Mesenchymal stem cell (in vitro differentiated cells and primary cell): ENCODE data around the gene BEGAIN.

Experiments used
- DNase-seq: peaks from one replicate; pipeline ENCODE4 v3.0.0-alpha.2; 2013
- H2AFZ ChIP-seq: one replicate; pipeline ENCODE4 v1.6.1; 2013; ENCODE audit warnings: low read depth, mild to moderate bottlenecking, control low read depth, inconsistent platforms, low read length, moderate library complexity
- H2AK5ac ChIP-seq: 2 replicates; pipeline ENCODE4 v1.6.1; 2013; ENCODE audit warnings: low read length, moderate library complexity, mild to moderate bottlenecking, inconsistent platforms; ENCODE audit not compliant: severe bottlenecking
- H2BK120ac ChIP-seq: one replicate; pipeline ENCODE4 v1.6.1; 2013; ENCODE audit warnings: low read depth, mild to moderate bottlenecking, inconsistent platforms, low read length, moderate library complexity
- H2BK12ac ChIP-seq, 2 experiments: one replicate each; pipeline ENCODE4 v1.6.1; 2013; ENCODE audit warnings: inconsistent platforms in 2 of 2, low read length in 2 of 2, mild to moderate bottlenecking in 2 of 2, moderate library complexity in 2 of 2, control low read depth in 1 of 2
- H2BK15ac ChIP-seq: one replicate; pipeline ENCODE4 v1.6.1; 2013; ENCODE audit warnings: mild to moderate bottlenecking, low read depth, inconsistent platforms; ENCODE audit not compliant: poor library complexity, severe bottlenecking
- H2BK5ac ChIP-seq: 2 replicates; pipeline ENCODE4 v1.6.1; 2013; ENCODE audit warnings: low read depth, mild to moderate bottlenecking, low read length, control low read depth, inconsistent platforms; ENCODE audit not compliant: poor library complexity, severe bottlenecking
- H3K14ac ChIP-seq, 2 experiments: one replicate each; pipeline ENCODE4 v1.6.1; 2013; ENCODE audit warnings: inconsistent platforms in 2 of 2, low read length in 2 of 2, control low read depth in 1 of 2, mild to moderate bottlenecking in 1 of 2, moderate library complexity in 1 of 2
- H3K18ac ChIP-seq, 2 experiments: one replicate each; pipeline ENCODE4 v1.6.1; 2013; ENCODE audit warnings: inconsistent platforms in 2 of 2, low read length in 2 of 2, control low read depth in 1 of 2, low read depth in 1 of 2, mild to moderate bottlenecking in 1 of 2
- H3K23ac ChIP-seq, 2 experiments: one replicate each; pipeline ENCODE4 v1.6.1; 2013; ENCODE audit warnings: inconsistent platforms in 2 of 2, low read length in 2 of 2, mild to moderate bottlenecking in 2 of 2, moderate library complexity in 2 of 2, control low read depth in 1 of 2
- H3K27ac ChIP-seq: 2 replicates; pipeline ENCODE4 v1.5.1; 2013; ENCODE audit warnings: mild to moderate bottlenecking, moderate library complexity, low read length, control low read depth, inconsistent platforms; ENCODE audit not compliant: poor library complexity, severe bottlenecking
- H3K27me3 ChIP-seq, 2 experiments: 2 replicates each; pipeline versions ENCODE4 v1.6.1 to v1.7.0; 2013; ENCODE audit warnings: low read length in 2 of 2, mild to moderate bottlenecking in 2 of 2, moderate library complexity in 2 of 2, control low read depth in 1 of 2, inconsistent platforms in 1 of 2; ENCODE audit not compliant: control insufficient read depth in 1 of 2, insufficient read depth in 1 of 2
- H3K36me3 ChIP-seq, 2 experiments: 2 replicates each; pipeline versions ENCODE4 v1.6.1 to v1.7.0; 2013; ENCODE audit warnings: low read length in 2 of 2, control low read depth in 1 of 2, inconsistent platforms in 1 of 2, low read depth in 1 of 2, mild to moderate bottlenecking in 1 of 2; ENCODE audit not compliant: insufficient read depth in 2 of 2, control insufficient read depth in 1 of 2
- H3K4ac ChIP-seq, 2 experiments: one replicate each; pipeline ENCODE4 v1.6.1; 2013; ENCODE audit warnings: inconsistent platforms in 2 of 2, low read length in 2 of 2, mild to moderate bottlenecking in 2 of 2, moderate library complexity in 2 of 2, control low read depth in 1 of 2, low read depth in 1 of 2
- H3K4me1 ChIP-seq: 2 replicates; pipeline ENCODE4 v1.6.1; 2013; ENCODE audit warnings: low read depth, low read length, control low read depth; ENCODE audit not compliant: control insufficient read depth, insufficient read depth
- H3K4me2 ChIP-seq: 2 replicates; pipeline ENCODE4 v1.6.1; 2013; ENCODE audit warnings: low read length, mild to moderate bottlenecking, inconsistent platforms; ENCODE audit not compliant: poor library complexity, severe bottlenecking
- H3K4me3 ChIP-seq, 2 experiments: 2 replicates each; pipeline versions ENCODE4 v1.5.1 to v1.7.0; 2013; ENCODE audit warnings: low read length in 2 of 2, mild to moderate bottlenecking in 2 of 2, control low read depth in 1 of 2, low read depth in 1 of 2; ENCODE audit not compliant: insufficient read depth in 1 of 2
- H3K79me1 ChIP-seq: replicated peaks from 2 replicates; pipeline ENCODE4 v1.6.1; 2013; ENCODE audit warnings: mild to moderate bottlenecking, control low read depth, low read length, inconsistent platforms; ENCODE audit not compliant: poor library complexity, severe bottlenecking
- H3K9ac ChIP-seq: 2 replicates; pipeline ENCODE4 v1.7.0; 2013; ENCODE audit warnings: mild to moderate bottlenecking, low read length, moderate library complexity
- H3K9me3 ChIP-seq: 2 replicates; pipeline ENCODE4 v1.7.0; 2013; ENCODE audit warnings: mild to moderate bottlenecking, low read length; ENCODE audit not compliant: control insufficient read depth
- H4K8ac ChIP-seq: one replicate; pipeline ENCODE4 v1.6.1; 2013; ENCODE audit warnings: inconsistent platforms, mild to moderate bottlenecking, low read length, moderate library complexity
- H4K91ac ChIP-seq: one replicate; pipeline ENCODE4 v1.6.1; 2013; ENCODE audit warnings: mild to moderate bottlenecking, low read length, inconsistent platforms
- WGBS: methylation state at CpG from one replicate; pipeline ENCODE4 v1.1.7; 2013; ENCODE audit warnings: mixed read lengths; 5-methylcytosine and 5-hydroxymethylcytosine counted together

The BEGAIN gene

DNA sequence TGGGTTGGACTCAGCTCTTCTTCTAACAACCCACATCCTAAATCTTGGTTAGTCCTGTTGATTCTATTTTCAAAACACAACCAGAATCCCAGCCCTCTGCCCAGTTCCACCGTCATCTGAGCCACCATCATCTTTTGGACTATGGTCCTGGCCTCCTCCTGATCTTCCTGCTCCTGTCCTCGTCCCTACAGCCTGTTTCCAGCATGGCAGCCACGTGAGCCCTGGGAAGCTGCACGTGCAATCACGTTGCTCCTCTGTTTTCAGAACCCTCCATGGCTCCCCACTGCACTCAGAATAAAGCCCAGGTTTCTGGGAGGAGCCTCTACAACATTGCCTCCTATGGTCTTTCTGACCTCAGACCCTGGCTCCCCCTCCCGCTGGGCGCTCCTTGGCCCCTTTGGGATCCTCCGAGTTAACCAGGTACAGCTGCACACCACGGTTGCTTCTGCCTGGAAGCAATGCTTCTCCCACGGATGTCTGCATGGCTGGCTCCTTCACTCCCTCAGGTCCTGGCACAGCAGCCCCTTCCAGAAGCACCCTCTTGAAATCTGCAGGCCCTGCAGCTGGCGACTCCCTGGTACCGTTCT is 44.5 kb downstream of the BEGAIN start:
- no peak overlapping the region for H2BK15ac ChIP-seq
- no peak overlapping the region for H3K4me3 ChIP-seq
- H3K27ac ChIP-seq: no peak overlapping the region
- no peak overlapping the region for H3K4ac ChIP-seq
- no peak overlapping the region for H2BK5ac ChIP-seq
- H3K23ac ChIP-seq: no peak overlapping the region
- no peaks in the 10 kb centered on the region for H3K79me1 ChIP-seq
- WGBS: 88% methylated on average over 12 of the region's 12 CpGs
- no peak overlapping the region for H2BK12ac ChIP-seq
- no peak overlapping the region for H4K91ac ChIP-seq
- peaks cover 0 to 73% of the 10 kb centered on the region in 2 experiments for H3K36me3 ChIP-seq
- no peak overlapping the region for H3K14ac ChIP-seq
- H3K9me3 ChIP-seq: no peaks in the 10 kb centered on the region
- DNase-seq: no peak
- peaks cover 0 to 8% of the 10 kb centered on the region in 2 experiments for H3K27me3 ChIP-seq
- H4K8ac ChIP-seq: no peak overlapping the region
- H2BK120ac ChIP-seq: no peak overlapping the region
- H3K4me2 ChIP-seq: no peak overlapping the region
- H2AK5ac ChIP-seq: no peak overlapping the region
- no peak overlapping the region for H3K9ac ChIP-seq
- H3K18ac ChIP-seq: no peak overlapping the region
- H2AFZ ChIP-seq: no peak overlapping the region
- H3K4me1 ChIP-seq: peaks cover 16% of the 10 kb centered on the region

DNA sequence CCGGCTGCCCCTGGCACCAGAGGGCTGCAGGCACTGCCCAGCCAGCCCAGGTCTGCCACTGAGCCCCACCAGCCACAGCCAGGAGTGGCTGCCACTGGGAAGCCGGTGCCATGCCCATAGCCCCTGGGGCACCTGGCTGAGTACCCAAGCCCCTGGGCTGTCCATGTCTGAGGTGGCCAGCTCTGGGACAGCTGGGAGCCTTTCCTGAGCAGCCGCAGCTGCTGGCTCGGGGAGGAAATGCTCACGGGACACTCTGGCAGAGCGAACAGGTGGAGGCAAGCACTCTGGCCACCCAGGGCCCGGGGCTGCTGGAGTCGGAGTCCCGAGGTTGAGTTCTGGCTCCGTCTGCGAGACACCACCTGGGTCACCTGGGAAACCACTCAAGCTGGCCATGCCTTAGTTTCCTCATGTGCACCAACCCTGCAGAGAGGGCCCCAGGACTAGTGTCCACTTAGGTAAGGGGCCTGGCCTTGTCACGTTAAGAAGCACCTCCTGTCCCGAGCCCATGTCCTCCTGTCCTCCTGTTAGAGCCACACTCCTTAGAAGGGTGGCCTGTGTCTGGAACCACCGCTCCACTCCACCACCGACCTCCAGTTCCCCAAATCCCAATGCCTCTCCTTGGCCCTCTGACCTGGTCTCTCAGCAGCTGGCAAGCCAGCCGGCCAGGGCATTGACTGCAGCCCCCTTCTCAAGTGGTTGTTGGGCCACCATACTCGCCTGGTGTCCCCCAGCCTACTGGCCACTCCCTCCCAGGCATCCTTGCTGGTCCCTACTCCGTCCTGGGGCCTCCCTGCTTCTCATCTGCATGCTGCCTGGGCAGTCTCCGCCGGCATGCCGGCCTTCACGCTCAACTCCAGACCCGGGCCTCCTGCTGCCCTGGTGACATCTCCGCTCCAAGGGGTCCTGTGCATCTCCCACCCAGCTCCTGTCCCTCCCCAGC is 45.3 kb downstream of the BEGAIN start:
- H3K36me3 ChIP-seq: peaks cover 0 to 77% of the 10 kb centered on the region in 2 experiments
- no peak overlapping the region for H3K4me2 ChIP-seq
- H3K4ac ChIP-seq: no peak overlapping the region
- DNase-seq: no peak
- no peaks in the 10 kb centered on the region for H3K79me1 ChIP-seq
- H2AK5ac ChIP-seq: no peak overlapping the region
- H2BK15ac ChIP-seq: no peak overlapping the region
- H3K4me3 ChIP-seq: no peak overlapping the region
- 88% methylated on average over 24 of the region's 24 CpGs for WGBS
- no peak overlapping the region for H3K14ac ChIP-seq
- H3K9ac ChIP-seq: no peak overlapping the region
- no peak overlapping the region for H3K18ac ChIP-seq
- no peak overlapping the region for H2BK120ac ChIP-seq
- H4K91ac ChIP-seq: peak overlapping the region; percentile 16
- peaks cover 8% of the 10 kb centered on the region for H3K4me1 ChIP-seq
- no peak overlapping the region for H3K27ac ChIP-seq
- no peak overlapping the region for H2BK12ac ChIP-seq
- no peak overlapping the region for H4K8ac ChIP-seq
- no peak overlapping the region for H2BK5ac ChIP-seq
- H3K27me3 ChIP-seq: no peaks in the 10 kb centered on the region
- H3K9me3 ChIP-seq: no peaks in the 10 kb centered on the region
- H2AFZ ChIP-seq: no peak overlapping the region
- H3K23ac ChIP-seq: no peak overlapping the region

DNA sequence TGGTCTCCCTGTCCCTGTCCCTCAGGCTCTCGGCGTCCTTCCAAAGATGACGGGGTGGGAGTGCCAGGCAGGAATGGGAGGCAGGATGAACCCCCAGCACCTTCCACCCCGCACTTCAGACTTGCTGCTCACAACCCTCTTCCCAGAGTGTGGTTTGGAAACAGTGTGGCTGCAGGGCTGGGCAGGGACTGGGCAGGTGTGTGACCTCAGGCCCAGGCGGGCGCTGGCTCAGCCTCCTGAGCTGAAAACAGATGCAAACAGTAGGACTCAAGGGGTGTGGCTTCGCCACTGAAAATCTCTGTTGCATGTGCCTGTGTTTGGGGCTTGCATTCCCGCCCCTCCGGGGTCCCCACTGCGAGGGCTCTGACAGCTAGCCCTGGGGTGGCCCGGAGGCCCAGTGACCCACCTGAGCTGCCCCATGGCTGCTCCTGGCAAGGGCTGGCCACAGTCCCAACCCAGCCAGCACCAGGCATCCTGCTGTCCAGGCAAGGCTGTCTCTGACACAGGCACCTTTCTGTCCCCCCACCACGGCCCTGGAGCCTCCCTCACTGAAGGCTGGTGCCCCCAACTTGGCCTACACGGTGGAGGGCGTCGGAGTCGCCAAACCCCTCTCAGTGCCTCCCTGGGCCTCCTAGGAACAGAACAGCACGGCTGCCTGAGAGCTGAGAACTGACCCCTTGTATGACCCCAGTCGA is 46.1 kb downstream of the BEGAIN start:
- DNase-seq: no peak
- no peak overlapping the region for H3K4me2 ChIP-seq
- no peak overlapping the region for H2AK5ac ChIP-seq
- no peak overlapping the region for H3K27ac ChIP-seq
- H3K14ac ChIP-seq: peak overlapping the region in 1 of 2 experiments; percentile 31
- no peak overlapping the region for H3K9ac ChIP-seq
- no peak overlapping the region for H2BK12ac ChIP-seq
- H4K8ac ChIP-seq: no peak overlapping the region
- no peak overlapping the region for H2BK120ac ChIP-seq
- no peak overlapping the region for H4K91ac ChIP-seq
- H3K4ac ChIP-seq: no peak overlapping the region
- no peaks in the 10 kb centered on the region for H3K27me3 ChIP-seq
- 92% methylated on average over 18 of the region's 18 CpGs for WGBS
- no peaks in the 10 kb centered on the region for H3K79me1 ChIP-seq
- H3K4me3 ChIP-seq: no peak overlapping the region
- H3K23ac ChIP-seq: no peak overlapping the region
- no peaks in the 10 kb centered on the region for H3K9me3 ChIP-seq
- no peak overlapping the region for H2AFZ ChIP-seq
- no peak overlapping the region for H2BK5ac ChIP-seq
- H2BK15ac ChIP-seq: no peak overlapping the region
- peaks cover 0 to 82% of the 10 kb centered on the region in 2 experiments for H3K36me3 ChIP-seq
- H3K18ac ChIP-seq: no peak overlapping the region
- peaks cover 4% of the 10 kb centered on the region for H3K4me1 ChIP-seq
